Gastroesophageal sphincter (tissue), 4 donors: ENCODE data around the gene GADD45GIP1. TPM values are rescaled to one million over a fixed set of nuclear protein-coding genes. Genes with fewer than 3 reads are reported as not detected.

Experiments used
- ATAC-seq: fragments of 150-250 bp; one replicate; pipeline ENCODE4 v1.9.1; 2016; ENCODE audit warnings: mild to moderate bottlenecking, moderate library complexity
- H3K27ac ChIP-seq, 4 donors: fragments of 200-600 bp; sonication (generic) in 3 of 4; 1 replicate in 3 of 4; 2 replicates in 1 of 4; pipeline ENCODE4 v1.5.1; 2016 to 2019
- H3K27me3 ChIP-seq: fragments of 200-600 bp; sonication (generic); one replicate; pipeline ENCODE4 v1.5.1; 2019
- H3K36me3 ChIP-seq, 2 donors: fragments of 200-600 bp; sonication (generic); one replicate each; pipeline ENCODE4 v1.5.1; 2019; ENCODE audit warnings: control low read depth in 1 of 2
- H3K4me1 ChIP-seq, 3 donors: fragments of 200-600 bp; sonication (generic); 1 replicate in 2 of 3; 2 replicates in 1 of 3; pipeline ENCODE4 v1.5.1; 2016 to 2019; ENCODE audit warnings: control low read depth in 2 of 3
- H3K4me3 ChIP-seq, 2 donors: fragments of 200-600 bp; sonication (generic); one replicate each; pipeline ENCODE4 v1.5.1; 2019; ENCODE audit warnings: mild to moderate bottlenecking in 1 of 2, moderate library complexity in 1 of 2
- H3K9me3 ChIP-seq, 3 donors: fragments of 200-600 bp; sonication (generic); one replicate each; pipeline ENCODE4 v1.5.1; 2017 to 2019; ENCODE audit warnings: control low read depth in 2 of 3
- EP300 ChIP-seq: sonication (generic); formaldehyde crosslinking; IDR thresholded peaks from one replicate; pipeline ENCODE4 v1.6.1; 2017; ENCODE audit warnings: antibody characterized with exemption, mild to moderate bottlenecking
- POLR2A ChIP-seq, 2 donors: fragments of 450-650 bp; IDR thresholded peaks; one replicate each; pipeline ENCODE4 v1.6.1; 2017; ENCODE audit warnings: antibody characterized with exemption in 2 of 2, mild to moderate bottlenecking in 2 of 2, moderate library complexity in 1 of 2
- POLR2AphosphoS5 ChIP-seq: sonication (generic); formaldehyde crosslinking; IDR thresholded peaks from one replicate; pipeline ENCODE4 v1.6.1; 2017; ENCODE audit warnings: antibody characterized with exemption
- WGBS, 2 donors: methylation state at CpG; one replicate each; pipeline ENCODE4 v1.1.5; 2018; ENCODE audit warnings: low coverage in 1 of 2; 5-methylcytosine and 5-hydroxymethylcytosine counted together
- total RNA-seq, 4 donors: library from RNA; depleted of rRNA; stranded (reverse); fragments of >200 nt; gene quantifications; one replicate each; pipeline ENCODE4 v1.1.0, GENCODE V29; 2016
- TF ChIP-seq, protein P1 (sequence below), 4 experiments: fragments of 200-600 bp in 2 of 4; fragments of 450-650 bp in 2 of 4; sonication (generic) in 1 of 4; IDR thresholded peaks; one replicate each; pipeline ENCODE4 v1.5.1; 2017 to 2019; ENCODE audit warnings: antibody characterized with exemption in 4 of 4, mild to moderate bottlenecking in 2 of 4, moderate library complexity in 2 of 4

The GADD45GIP1 gene
- total RNA-seq, 4 donors from 2014 or later = 32.2 to 43.6 (median 36.9) TPM

DNA sequence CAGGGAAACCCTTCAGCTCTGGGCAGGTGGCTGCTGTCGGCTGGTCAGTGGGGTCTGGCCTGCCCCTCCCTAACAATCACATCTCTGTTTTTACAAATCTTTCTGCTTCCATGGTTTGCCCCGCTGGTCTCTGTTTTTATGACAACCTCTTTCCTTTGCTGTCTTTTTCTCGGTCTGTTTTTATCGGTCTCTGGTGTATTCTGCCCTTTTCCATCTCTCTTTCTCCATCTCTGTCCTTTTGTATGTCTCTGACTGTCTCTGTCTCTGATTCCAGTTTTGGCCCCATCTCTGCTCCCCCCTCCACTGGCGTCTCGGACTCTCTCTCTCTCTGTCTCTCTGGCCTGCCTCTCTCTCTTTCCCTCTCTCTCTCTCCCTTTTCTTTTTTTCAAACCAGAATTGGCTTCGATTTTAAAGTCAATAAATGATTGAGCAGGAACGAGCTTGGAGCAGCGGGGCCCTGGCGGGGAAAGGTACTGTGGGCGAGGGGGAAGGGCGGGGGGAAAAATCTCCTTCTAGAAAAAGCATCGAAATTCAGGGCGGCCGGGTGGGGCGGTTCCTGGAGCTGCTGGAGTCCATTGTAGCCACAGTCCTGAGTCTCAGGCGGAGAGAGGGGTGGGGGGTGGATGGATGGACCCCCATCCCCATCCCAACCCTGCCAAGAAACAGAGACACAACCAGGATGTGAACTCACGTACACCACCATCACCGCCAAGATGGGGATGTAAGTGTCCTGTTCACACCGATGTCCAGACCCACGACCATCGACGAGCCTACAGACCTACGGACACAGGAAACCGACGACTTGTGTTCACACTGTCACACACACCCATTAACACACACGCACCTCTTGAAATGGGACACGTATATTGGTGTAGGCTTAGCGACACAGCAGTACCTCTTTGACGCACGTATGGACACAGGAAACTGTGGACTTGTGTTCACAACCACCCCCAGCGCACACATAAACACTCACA lies 41.2 kb upstream of the GADD45GIP1 start:
- Histone ChIP-seq H3K9me3 (no peaks in the 10 kb centered on the region), H3K4me3 (peak overlapping the region in 1 of 2 donors; percentile 91), H3K27me3 (no peaks in the 10 kb centered on the region), H3K27ac (peak overlapping the region; percentile 36 to 98 (median 94)), H3K4me1 (peaks cover 0 to 76% (median 52%) of the 10 kb centered on the region in 3 donors), H3K36me3 (peaks cover 0 to 5% of the 10 kb centered on the region in 2 donors)
- TF ChIP-seq POLR2AphosphoS5 (no peak), EP300 (no peak), POLR2A (IDR thresholded peaks at IDR 0.05) (no peak)
- TF ChIP-seq, protein P1, sequence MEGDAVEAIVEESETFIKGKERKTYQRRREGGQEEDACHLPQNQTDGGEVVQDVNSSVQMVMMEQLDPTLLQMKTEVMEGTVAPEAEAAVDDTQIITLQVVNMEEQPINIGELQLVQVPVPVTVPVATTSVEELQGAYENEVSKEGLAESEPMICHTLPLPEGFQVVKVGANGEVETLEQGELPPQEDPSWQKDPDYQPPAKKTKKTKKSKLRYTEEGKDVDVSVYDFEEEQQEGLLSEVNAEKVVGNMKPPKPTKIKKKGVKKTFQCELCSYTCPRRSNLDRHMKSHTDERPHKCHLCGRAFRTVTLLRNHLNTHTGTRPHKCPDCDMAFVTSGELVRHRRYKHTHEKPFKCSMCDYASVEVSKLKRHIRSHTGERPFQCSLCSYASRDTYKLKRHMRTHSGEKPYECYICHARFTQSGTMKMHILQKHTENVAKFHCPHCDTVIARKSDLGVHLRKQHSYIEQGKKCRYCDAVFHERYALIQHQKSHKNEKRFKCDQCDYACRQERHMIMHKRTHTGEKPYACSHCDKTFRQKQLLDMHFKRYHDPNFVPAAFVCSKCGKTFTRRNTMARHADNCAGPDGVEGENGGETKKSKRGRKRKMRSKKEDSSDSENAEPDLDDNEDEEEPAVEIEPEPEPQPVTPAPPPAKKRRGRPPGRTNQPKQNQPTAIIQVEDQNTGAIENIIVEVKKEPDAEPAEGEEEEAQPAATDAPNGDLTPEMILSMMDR (IDR thresholded peaks at IDR 0.05) = no peak
- 60 to 69% methylated on average over 10 to 12 of the region's 32 CpGs for WGBS, 2 donors
- no peak for ATAC-seq

DNA sequence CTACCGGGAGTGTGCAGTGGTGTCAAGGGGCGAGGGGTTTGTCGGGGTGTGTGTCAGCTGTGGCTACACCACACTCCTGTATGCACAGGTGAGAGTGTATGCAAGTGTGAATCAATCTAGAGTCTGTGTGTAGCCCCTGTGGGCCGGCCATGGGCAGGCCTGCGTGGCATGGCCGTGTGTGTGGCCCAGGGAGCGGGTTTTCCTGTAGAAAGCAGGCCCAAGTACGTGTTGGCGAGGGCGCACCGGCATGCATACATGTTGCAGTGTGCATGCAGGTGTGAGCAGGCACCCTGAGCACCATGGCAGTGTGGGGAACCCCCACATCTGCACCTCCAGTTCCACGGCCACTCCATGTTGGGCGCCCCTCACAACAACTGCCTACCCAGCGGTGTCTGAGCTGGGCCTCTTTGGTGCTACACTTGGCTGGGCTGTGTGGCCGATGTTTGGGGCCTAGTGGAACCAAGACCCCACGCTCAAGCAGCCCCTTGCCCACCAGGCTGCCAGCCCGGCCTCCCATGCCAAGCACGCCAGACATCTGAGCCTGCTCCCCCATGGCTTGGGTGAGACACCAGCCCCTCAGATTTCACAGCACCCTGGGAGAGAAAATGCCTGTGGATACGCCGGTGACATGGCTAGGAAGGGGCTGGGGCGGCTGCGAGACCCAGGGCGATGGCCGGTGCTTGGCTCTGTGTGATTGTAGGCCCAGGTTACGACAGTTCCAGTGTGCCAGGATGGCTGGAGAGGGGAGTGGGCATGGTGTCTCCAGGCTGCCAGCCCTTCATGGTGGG lies 40.4 kb upstream of the GADD45GIP1 start:
- no peak for ATAC-seq
- peak overlapping the region; percentile 49 to 98 (median 94) for H3K27ac ChIP-seq
- peaks cover 0 to 68% (median 45%) of the 10 kb centered on the region in 3 donors for H3K4me1 ChIP-seq
- H3K27me3 ChIP-seq = no peaks in the 10 kb centered on the region
- 59% methylated on average over 4 of the region's 25 CpGs; no CpG with 5 or more reads in 1 of the 2 donors for WGBS, 2 donors
- H3K9me3 ChIP-seq = no peaks in the 10 kb centered on the region
- H3K36me3 ChIP-seq = peaks cover 0 to 5% of the 10 kb centered on the region in 2 donors
- TF ChIP-seq POLR2AphosphoS5 = no peak
- TF ChIP-seq POLR2A (IDR thresholded peaks at IDR 0.05) = no peak
- TF ChIP-seq, protein P1 (IDR thresholded peaks at IDR 0.05) = no peak
- no peak for TF ChIP-seq EP300
- H3K4me3 ChIP-seq = peak overlapping the region; percentile 50 to 91

DNA sequence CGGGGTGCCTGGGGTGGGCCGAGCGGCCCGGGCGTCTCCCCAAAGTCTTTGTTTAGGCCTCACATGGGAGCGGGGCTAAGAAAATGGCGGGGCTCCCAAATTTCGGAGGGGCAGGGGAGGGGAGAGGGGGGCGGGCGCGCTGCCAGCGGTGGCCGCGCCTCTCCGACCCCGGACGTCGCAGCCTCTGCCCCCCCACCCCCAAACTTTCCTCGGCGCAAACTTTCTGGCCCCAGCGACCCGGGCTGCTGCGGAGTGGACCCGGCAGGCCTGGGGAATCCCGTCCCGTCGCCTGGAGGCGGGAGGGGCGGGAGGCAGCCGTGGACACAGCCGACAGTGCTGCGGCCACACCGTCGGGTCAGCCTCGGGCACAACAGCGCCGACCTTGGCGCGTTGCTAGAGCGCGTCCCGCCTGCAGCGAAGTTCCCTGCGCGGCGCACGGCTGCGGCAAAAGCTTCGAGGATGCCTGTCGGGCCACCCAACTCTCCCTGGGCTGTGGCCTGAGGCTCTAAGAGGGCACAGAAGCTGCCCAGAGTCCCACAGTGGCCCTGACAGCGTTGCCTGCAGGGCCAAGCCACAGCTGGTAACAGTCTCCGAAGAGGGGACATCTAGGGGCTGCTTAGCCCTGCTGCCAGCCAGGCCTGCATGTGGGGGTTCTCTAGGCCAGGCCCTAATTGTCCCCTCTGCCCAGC lies 39.5 kb upstream of the GADD45GIP1 start:
- TF ChIP-seq, protein P1 (IDR thresholded peaks at IDR 0.05) = peak in 1 of 4 experiments; percentile 37
- TF ChIP-seq EP300 = no peak
- ATAC-seq = peak; percentile 23
- H3K4me3 ChIP-seq = peak overlapping the region; percentile 50 to 91
- WGBS, 2 donors = no CpG with 5 or more reads among the region's 52 CpGs
- peak overlapping the region; percentile 49 to 98 (median 94) for H3K27ac ChIP-seq
- H3K36me3 ChIP-seq = peaks cover 0 to 5% of the 10 kb centered on the region in 2 donors
- H3K9me3 ChIP-seq = no peaks in the 10 kb centered on the region
- H3K27me3 ChIP-seq = no peaks in the 10 kb centered on the region
- H3K4me1 ChIP-seq = peaks cover 0 to 59% (median 43%) of the 10 kb centered on the region in 3 donors

DNA sequence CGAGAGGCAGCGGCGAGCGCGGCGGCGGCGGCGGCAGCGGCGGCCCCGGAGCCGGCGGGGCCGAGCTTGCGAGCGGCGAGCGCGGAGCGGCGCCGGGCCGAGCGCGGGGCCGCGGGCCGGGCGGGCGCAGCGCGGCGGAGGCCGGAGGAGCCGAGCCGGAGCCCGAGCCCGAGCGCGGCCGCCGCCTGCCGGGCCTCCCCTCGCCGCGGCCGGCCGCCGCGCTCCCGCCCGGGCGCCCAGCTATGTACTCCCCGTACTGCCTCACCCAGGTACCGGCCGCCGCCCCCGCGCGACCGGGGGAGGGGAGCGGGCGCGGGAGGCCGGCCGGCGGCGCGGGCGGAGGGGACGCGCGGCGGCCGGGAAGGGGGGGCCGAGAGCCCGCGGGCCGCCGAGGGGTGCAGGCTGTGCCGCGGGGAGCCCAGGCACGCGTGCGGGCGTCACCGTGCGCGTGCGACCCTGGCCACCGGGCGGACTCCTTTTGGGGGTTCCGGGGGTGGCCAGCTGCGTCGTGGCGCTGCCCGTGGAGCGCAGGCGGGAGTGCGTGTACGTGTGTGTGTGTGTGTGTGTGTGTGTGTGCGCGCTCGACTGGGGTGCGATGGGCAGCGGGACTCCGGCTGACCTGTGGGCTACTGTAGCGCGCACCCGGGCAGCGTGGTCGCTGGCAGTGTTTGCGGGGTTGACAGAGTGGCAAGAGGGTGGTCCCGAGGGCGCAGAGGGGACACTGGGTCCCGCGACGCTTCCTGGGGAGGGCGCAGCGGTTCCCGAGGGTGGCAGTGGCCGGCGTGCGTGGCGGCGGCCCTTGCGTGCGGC lies 38.8 kb upstream of the GADD45GIP1 start:
- H3K9me3 ChIP-seq = no peaks in the 10 kb centered on the region
- ATAC-seq = peak; percentile 35
- peaks cover 0 to 5% of the 10 kb centered on the region in 2 donors for H3K36me3 ChIP-seq
- TF ChIP-seq, protein P1 (IDR thresholded peaks at IDR 0.05) = peak in 1 of 4 experiments; percentile 11
- TF ChIP-seq POLR2AphosphoS5 (no peak), POLR2A (IDR thresholded peaks at IDR 0.05) (peak in 1 of 2 donors; percentile 7), EP300 (no peak)
- no peaks in the 10 kb centered on the region for H3K27me3 ChIP-seq
- H3K4me3 ChIP-seq = peak overlapping the region; percentile 50 to 91
- peaks cover 0 to 52% (median 35%) of the 10 kb centered on the region in 3 donors for H3K4me1 ChIP-seq
- no CpG with 5 or more reads among the region's 129 CpGs for WGBS, 2 donors
- peak overlapping the region; percentile 49 to 98 (median 94) for H3K27ac ChIP-seq
